ENCODE measurements around the gene CACNA1B.
A peak's percentile ranks its signal among the peaks of the same experiment; 100 is the strongest.

The CACNA1B gene

GRCh38 chr9:138049085-138049778 is 171.7 kb downstream of the CACNA1B start:
- no peak overlapping the region for H3K27ac ChIP-seq (replicated peaks; ENCODE audit: low read length)
- no peak overlapping the region for H2BK5ac ChIP-seq (ENCODE audit: low read length)
- H3K9ac ChIP-seq (ENCODE audit: low read depth, low read length, poor library complexity): no peak overlapping the region
- H3K4me1 ChIP-seq (ENCODE audit: control insufficient read depth in 2 of 2, insufficient read depth in 1 of 2, low read depth in 1 of 2, low read length in 2 of 2): peaks cover 0 to 3% of the 10 kb centered on the region in 2 donors
- WGBS, 2 donors (ENCODE audit: extremely low coverage in 2 of 2, insufficient read length in 2 of 2, insufficient replicate concordance in 1 of 2): no CpG with 5 or more reads among the region's 21 CpGs
- no peaks in the 10 kb centered on the region for H3K36me3 ChIP-seq (replicated peaks in 1 of 2; ENCODE audit: control insufficient read depth in 2 of 2, insufficient read depth in 2 of 2, low read length in 2 of 2)
- H2AK5ac ChIP-seq (ENCODE audit: low read depth, low read length): no peak overlapping the region
- H4K91ac ChIP-seq (ENCODE audit: low read depth, low read length, poor library complexity): no peak overlapping the region
- peaks cover 0 to 4% of the 10 kb centered on the region in 2 donors for H3K9me3 ChIP-seq (replicated peaks in 1 of 2; ENCODE audit: control insufficient read depth in 2 of 2, insufficient read depth in 1 of 2, low read depth in 1 of 2, low read length in 2 of 2)
- no peak overlapping the region for H3K14ac ChIP-seq (ENCODE audit: low read length)
- peak overlapping the region; percentile 7 for H3K23ac ChIP-seq (ENCODE audit: low read depth, low read length, poor library complexity)
- H2BK12ac ChIP-seq (ENCODE audit: low read length): no peak overlapping the region
- no peaks in the 10 kb centered on the region for H3K27me3 ChIP-seq (ENCODE audit: control insufficient read depth in 3 of 3, insufficient read depth in 3 of 3, low read depth in 1 of 3, low read length in 3 of 3)
- no peak overlapping the region for H3K4me3 ChIP-seq (ENCODE audit: low read length in 2 of 2)
- no peak overlapping the region for H3K4ac ChIP-seq (ENCODE audit: low read length)
- DNase-seq (ENCODE audit: low spot score): no peak
- H3K18ac ChIP-seq (ENCODE audit: low read length): peak overlapping the region; percentile 1
- no peaks in the 10 kb centered on the region for H3K79me1 ChIP-seq (ENCODE audit: low read depth, low read length)
- no peak overlapping the region for H2BK120ac ChIP-seq (ENCODE audit: low read depth, low read length)
- no peak overlapping the region for H2BK15ac ChIP-seq (ENCODE audit: low read length)
- no peak overlapping the region for H3K4me2 ChIP-seq (ENCODE audit: insufficient read depth, low read length, poor library complexity, severe bottlenecking)
- no peak overlapping the region for H2AFZ ChIP-seq (ENCODE audit: low read length)
- H4K8ac ChIP-seq (ENCODE audit: low read depth, low read length): no peak overlapping the region

GRCh38 chr9:138049779-138050471 is 172.3 kb downstream of the CACNA1B start:
- no peak overlapping the region for H4K91ac ChIP-seq (ENCODE audit: low read depth, low read length, poor library complexity)
- no peak overlapping the region for H3K23ac ChIP-seq (ENCODE audit: low read depth, low read length, poor library complexity)
- H3K79me1 ChIP-seq (ENCODE audit: low read depth, low read length): no peaks in the 10 kb centered on the region
- no peak overlapping the region for H3K4me3 ChIP-seq (ENCODE audit: low read length in 2 of 2)
- H3K14ac ChIP-seq (ENCODE audit: low read length): no peak overlapping the region
- no peak overlapping the region for H2BK120ac ChIP-seq (ENCODE audit: low read depth, low read length)
- H2BK12ac ChIP-seq (ENCODE audit: low read length): no peak overlapping the region
- WGBS, 2 donors (ENCODE audit: extremely low coverage in 2 of 2, insufficient read length in 2 of 2, insufficient replicate concordance in 1 of 2): no CpG with 5 or more reads among the region's 24 CpGs
- no peaks in the 10 kb centered on the region for H3K27me3 ChIP-seq (ENCODE audit: control insufficient read depth in 3 of 3, insufficient read depth in 3 of 3, low read depth in 1 of 3, low read length in 3 of 3)
- H3K18ac ChIP-seq (ENCODE audit: low read length): peak overlapping the region; percentile 72
- no peak overlapping the region for H2AFZ ChIP-seq (ENCODE audit: low read length)
- H4K8ac ChIP-seq (ENCODE audit: low read depth, low read length): no peak overlapping the region
- peak overlapping the region; percentile 43 for H2BK5ac ChIP-seq (ENCODE audit: low read length)
- H2BK15ac ChIP-seq (ENCODE audit: low read length): no peak overlapping the region
- no peak overlapping the region for H3K4ac ChIP-seq (ENCODE audit: low read length)
- no peak overlapping the region for H3K27ac ChIP-seq (replicated peaks; ENCODE audit: low read length)
- peaks cover 0 to 4% of the 10 kb centered on the region in 2 donors for H3K9me3 ChIP-seq (replicated peaks in 1 of 2; ENCODE audit: control insufficient read depth in 2 of 2, insufficient read depth in 1 of 2, low read depth in 1 of 2, low read length in 2 of 2)
- peaks cover 0 to 3% of the 10 kb centered on the region in 2 donors for H3K4me1 ChIP-seq (ENCODE audit: control insufficient read depth in 2 of 2, insufficient read depth in 1 of 2, low read depth in 1 of 2, low read length in 2 of 2)
- no peak for DNase-seq (ENCODE audit: low spot score)
- H3K9ac ChIP-seq (ENCODE audit: low read depth, low read length, poor library complexity): no peak overlapping the region
- no peak overlapping the region for H3K4me2 ChIP-seq (ENCODE audit: insufficient read depth, low read length, poor library complexity, severe bottlenecking)
- H3K36me3 ChIP-seq (replicated peaks in 1 of 2; ENCODE audit: control insufficient read depth in 2 of 2, insufficient read depth in 2 of 2, low read length in 2 of 2): no peaks in the 10 kb centered on the region
- H2AK5ac ChIP-seq (ENCODE audit: low read depth, low read length): peak overlapping the region; percentile 17

GRCh38 chr9:138050472-138051330 is 173.1 kb downstream of the CACNA1B start:
- Histone ChIP-seq H2BK15ac (ENCODE audit: low read length) (no peak overlapping the region), H2BK120ac (ENCODE audit: low read depth, low read length) (no peak overlapping the region), H2AFZ (ENCODE audit: low read length) (peak overlapping the region; percentile 51), H3K27me3 (ENCODE audit: control insufficient read depth in 3 of 3, insufficient read depth in 3 of 3, low read depth in 1 of 3, low read length in 3 of 3) (no peaks in the 10 kb centered on the region), H3K4me1 (ENCODE audit: control insufficient read depth in 2 of 2, insufficient read depth in 1 of 2, low read depth in 1 of 2, low read length in 2 of 2) (peaks cover 0 to 3% of the 10 kb centered on the region in 2 donors), H3K18ac (ENCODE audit: low read length) (peak overlapping the region; percentile 72), H3K79me1 (ENCODE audit: low read depth, low read length) (no peaks in the 10 kb centered on the region), H4K91ac (ENCODE audit: low read depth, low read length, poor library complexity) (no peak overlapping the region), H2BK12ac (ENCODE audit: low read length) (no peak overlapping the region), H3K23ac (ENCODE audit: low read depth, low read length, poor library complexity) (no peak overlapping the region), H3K4ac (ENCODE audit: low read length) (no peak overlapping the region), H3K4me2 (ENCODE audit: insufficient read depth, low read length, poor library complexity, severe bottlenecking) (no peak overlapping the region), H2AK5ac (ENCODE audit: low read depth, low read length) (peak overlapping the region; percentile 17), H3K9me3 (replicated peaks in 1 of 2; ENCODE audit: control insufficient read depth in 2 of 2, insufficient read depth in 1 of 2, low read depth in 1 of 2, low read length in 2 of 2) (peaks cover 0 to 4% of the 10 kb centered on the region in 2 donors), H2BK5ac (ENCODE audit: low read length) (peak overlapping the region; percentile 43), H3K14ac (ENCODE audit: low read length) (no peak overlapping the region), H3K27ac (replicated peaks; ENCODE audit: low read length) (no peak overlapping the region), H3K9ac (ENCODE audit: low read depth, low read length, poor library complexity) (no peak overlapping the region), H3K36me3 (replicated peaks in 1 of 2; ENCODE audit: control insufficient read depth in 2 of 2, insufficient read depth in 2 of 2, low read length in 2 of 2) (no peaks in the 10 kb centered on the region), H4K8ac (ENCODE audit: low read depth, low read length) (no peak overlapping the region), H3K4me3 (ENCODE audit: low read length in 2 of 2) (no peak overlapping the region)
- no peak for DNase-seq (ENCODE audit: low spot score)
- no CpG with 5 or more reads among the region's 13 CpGs for WGBS, 2 donors (ENCODE audit: extremely low coverage in 2 of 2, insufficient read length in 2 of 2, insufficient replicate concordance in 1 of 2)
